Measurements from ENCODE around the gene CCDC88A.

Gene CCDC88A

DNA sequence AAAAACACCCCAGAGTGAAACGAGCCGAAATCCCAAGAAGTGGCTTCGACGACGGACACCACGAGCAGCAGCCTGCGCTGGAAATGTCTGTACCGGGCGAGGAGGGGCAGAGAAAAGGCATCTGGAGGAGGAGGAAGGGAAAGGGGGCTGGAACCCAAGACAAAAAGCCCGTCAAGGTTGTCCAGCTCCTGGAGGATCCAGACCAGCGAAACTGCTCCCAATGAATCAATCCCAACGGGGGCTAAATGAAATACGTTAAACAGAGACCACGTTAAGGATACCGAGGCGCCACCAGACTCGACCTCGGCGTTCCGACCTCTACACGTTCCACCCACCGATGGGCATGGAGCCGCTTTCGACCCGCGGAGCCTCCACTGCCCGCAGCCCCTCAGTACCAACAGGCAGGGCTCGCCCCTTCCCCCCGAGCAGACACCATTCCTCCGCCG lies 400 bp downstream of the CCDC88A start:
- Histone ChIP-seq H3K27ac (ENCODE audit: low read depth, low read length, poor library complexity, severe bottlenecking) (peak overlapping the region; percentile 80), H3F3A (ENCODE audit: insufficient read depth, low read length) (no peaks in the 10 kb centered on the region), H2AFZ (ENCODE audit: low read length) (no peak overlapping the region), H3K27me3 (ENCODE audit: insufficient read depth, low read length) (no peaks in the 10 kb centered on the region), H3K4me2 (ENCODE audit: low read length) (peak overlapping the region; percentile 87), H3K9ac (ENCODE audit: low read length) (peak overlapping the region; percentile 82), H3K4me1 (ENCODE audit: insufficient read depth, low read length, severe bottlenecking) (peaks cover 67% of the 10 kb centered on the region), H3K79me2 (ENCODE audit: insufficient read depth, low read length) (peaks cover 61% of the 10 kb centered on the region), H3K36me3 (ENCODE audit: insufficient read depth, low read length) (peaks cover 8% of the 10 kb centered on the region; the same call in 1 of the 2 replicates), H3K9me3 (ENCODE audit: low read length) (no peaks in the 10 kb centered on the region), H3K4me3 (ENCODE audit: low read depth, low read length, poor library complexity, severe bottlenecking) (peak overlapping the region; percentile 72), H4K20me1 (ENCODE audit: insufficient read depth, low read length) (no peaks in the 10 kb centered on the region), H3K9me2 (ENCODE audit: low read depth, low read length) (no peaks in the 10 kb centered on the region)
- no peak for TF ChIP-seq EZH2 (IDR thresholded peaks at IDR 0.05; ENCODE audit: borderline replicate concordance, low read length)

- no peaks in the 10 kb centered on the region for H3K9me2 ChIP-seq (ENCODE audit: low read depth, low read length)
- H3K36me3 ChIP-seq (ENCODE audit: insufficient read depth, low read length) = peaks cover 14% of the 10 kb centered on the region
- H3K4me1 ChIP-seq (ENCODE audit: insufficient read depth, low read length, severe bottlenecking) = peaks cover 68% of the 10 kb centered on the region
- no peaks in the 10 kb centered on the region for H3K9me3 ChIP-seq (ENCODE audit: low read length)
- no peak overlapping the region for H2AFZ ChIP-seq (ENCODE audit: low read length)
- no peak for TF ChIP-seq EZH2 (IDR thresholded peaks at IDR 0.05; ENCODE audit: borderline replicate concordance, low read length)
- TF ChIP-seq CTCF (IDR thresholded peaks at IDR 0.05; ENCODE audit: low read length) = no peak
- H3K27me3 ChIP-seq (ENCODE audit: insufficient read depth, low read length) = no peaks in the 10 kb centered on the region
- peak overlapping the region; percentile 80 for H3K27ac ChIP-seq (ENCODE audit: low read depth, low read length, poor library complexity, severe bottlenecking)
- no peaks in the 10 kb centered on the region for H3F3A ChIP-seq (ENCODE audit: insufficient read depth, low read length)
- peak overlapping the region; percentile 87 for H3K4me2 ChIP-seq (ENCODE audit: low read length)
- H3K9ac ChIP-seq (ENCODE audit: low read length) = peak overlapping the region; percentile 82
- peak overlapping the region; percentile 72 for H3K4me3 ChIP-seq (ENCODE audit: low read depth, low read length, poor library complexity, severe bottlenecking)
- no peaks in the 10 kb centered on the region for H4K20me1 ChIP-seq (ENCODE audit: insufficient read depth, low read length)
- H3K79me2 ChIP-seq (ENCODE audit: insufficient read depth, low read length) = peaks cover 67% of the 10 kb centered on the region
Observed at GRCh38 chr2:55418512-55419232, 984 bp downstream of the CCDC88A start.

- Histone ChIP-seq H3K9ac (ENCODE audit: low read length) (peak overlapping the region; percentile 82), H3K4me3 (ENCODE audit: low read depth, low read length, poor library complexity, severe bottlenecking) (peak overlapping the region; percentile 72), H3K79me2 (ENCODE audit: insufficient read depth, low read length) (peaks cover 73% of the 10 kb centered on the region), H3K9me3 (ENCODE audit: low read length) (no peaks in the 10 kb centered on the region), H2AFZ (ENCODE audit: low read length) (no peak overlapping the region), H3F3A (ENCODE audit: insufficient read depth, low read length) (no peaks in the 10 kb centered on the region), H4K20me1 (ENCODE audit: insufficient read depth, low read length) (no peaks in the 10 kb centered on the region), H3K4me2 (ENCODE audit: low read length) (peak overlapping the region; percentile 87), H3K36me3 (ENCODE audit: insufficient read depth, low read length) (peaks cover 20% of the 10 kb centered on the region), H3K9me2 (ENCODE audit: low read depth, low read length) (no peaks in the 10 kb centered on the region), H3K4me1 (ENCODE audit: insufficient read depth, low read length, severe bottlenecking) (peaks cover 62% of the 10 kb centered on the region), H3K27me3 (ENCODE audit: insufficient read depth, low read length) (no peaks in the 10 kb centered on the region), H3K27ac (ENCODE audit: low read depth, low read length, poor library complexity, severe bottlenecking) (peak overlapping the region; percentile 80)
- TF ChIP-seq EZH2 (IDR thresholded peaks at IDR 0.05; ENCODE audit: borderline replicate concordance, low read length) (no peak), CTCF (IDR thresholded peaks at IDR 0.05; ENCODE audit: low read length) (no peak)
Observed at GRCh38 chr2:55418072-55418471, 1.6 kb downstream of the CCDC88A start.
